Coronary artery (tissue), 2 donors: ENCODE measurements around the gene CCDC86.
A peak's percentile ranks its signal among the peaks of the same experiment; 100 is the strongest.

Experiments
- DNase-seq: peaks from one replicate; pipeline ENCODE4 v3.0.0-alpha.2; 2017; ENCODE audit warnings: low spot score
- H3K27ac ChIP-seq, 2 donors: fragments of 200-600 bp; sonication (generic); one replicate each; pipeline ENCODE4 v1.5.1; 2016 to 2019
- H3K4me3 ChIP-seq: fragments of 200-600 bp; sonication (generic); 2 replicates; pipeline ENCODE4 v1.5.1; 2016; ENCODE audit warnings: mild to moderate bottlenecking, moderate library complexity
- TF ChIP-seq, protein P1 (sequence below): fragments of 200-600 bp; sonication (generic); IDR thresholded peaks from one replicate; pipeline ENCODE4 v1.5.1; 2019; ENCODE audit warnings: antibody characterized with exemption

The CCDC86 gene

GRCh38 chr11:60831143-60831500 is 10.8 kb upstream of the CCDC86 start:
- TF ChIP-seq, protein P1, sequence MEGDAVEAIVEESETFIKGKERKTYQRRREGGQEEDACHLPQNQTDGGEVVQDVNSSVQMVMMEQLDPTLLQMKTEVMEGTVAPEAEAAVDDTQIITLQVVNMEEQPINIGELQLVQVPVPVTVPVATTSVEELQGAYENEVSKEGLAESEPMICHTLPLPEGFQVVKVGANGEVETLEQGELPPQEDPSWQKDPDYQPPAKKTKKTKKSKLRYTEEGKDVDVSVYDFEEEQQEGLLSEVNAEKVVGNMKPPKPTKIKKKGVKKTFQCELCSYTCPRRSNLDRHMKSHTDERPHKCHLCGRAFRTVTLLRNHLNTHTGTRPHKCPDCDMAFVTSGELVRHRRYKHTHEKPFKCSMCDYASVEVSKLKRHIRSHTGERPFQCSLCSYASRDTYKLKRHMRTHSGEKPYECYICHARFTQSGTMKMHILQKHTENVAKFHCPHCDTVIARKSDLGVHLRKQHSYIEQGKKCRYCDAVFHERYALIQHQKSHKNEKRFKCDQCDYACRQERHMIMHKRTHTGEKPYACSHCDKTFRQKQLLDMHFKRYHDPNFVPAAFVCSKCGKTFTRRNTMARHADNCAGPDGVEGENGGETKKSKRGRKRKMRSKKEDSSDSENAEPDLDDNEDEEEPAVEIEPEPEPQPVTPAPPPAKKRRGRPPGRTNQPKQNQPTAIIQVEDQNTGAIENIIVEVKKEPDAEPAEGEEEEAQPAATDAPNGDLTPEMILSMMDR = peak; percentile 87
- Histone ChIP-seq H3K27ac (no peak overlapping the region), H3K4me3 (no peak overlapping the region)
- peak; percentile 81 for DNase-seq

GRCh38 chr11:60831501-60832079 is 10.3 kb upstream of the CCDC86 start:
- TF ChIP-seq, protein P1 = no peak
- DNase-seq = no peak
- H3K27ac ChIP-seq = no peak overlapping the region
- H3K4me3 ChIP-seq = no peak overlapping the region

- DNase-seq = no peak
- Histone ChIP-seq H3K27ac (peak overlapping the region in 1 of 2 donors; percentile 44), H3K4me3 (no peak overlapping the region)
- TF ChIP-seq, protein P1 = no peak
Measured at GRCh38 chr11:60834742-60835533, 7.0 kb upstream of the CCDC86 start.

- no peak for DNase-seq
- Histone ChIP-seq H3K4me3 (no peak overlapping the region), H3K27ac (peak overlapping the region in 1 of 2 donors; percentile 58)
- TF ChIP-seq, protein P1 = no peak
Measured at GRCh38 chr11:60835534-60835846, 6.4 kb upstream of the CCDC86 start.

- TF ChIP-seq, protein P1 = no peak
- no peak for DNase-seq
- no peak overlapping the region for H3K27ac ChIP-seq
- no peak overlapping the region for H3K4me3 ChIP-seq
Measured at GRCh38 chr11:60836866-60837515, 4.9 kb upstream of the CCDC86 start.

- H3K27ac ChIP-seq = no peak overlapping the region
- no peak overlapping the region for H3K4me3 ChIP-seq
- no peak for DNase-seq
- TF ChIP-seq, protein P1 = no peak
Measured at GRCh38 chr11:60838132-60838531, 3.8 kb upstream of the CCDC86 start.
